Pancreas (tissue), 10 donors: ENCODE measurements around the gene TAF9. TPM values are rescaled to one million over a fixed set of nuclear protein-coding genes. Genes with fewer than 3 reads are reported as not detected.

ENCODE experiments used
- ATAC-seq, 4 donors: fragments of 200-7000 bp; cut with Tn5 transposase; one replicate each; pipeline versions ENCODE4 v1.8.0 to v1.9.1; 2020; ENCODE audit warnings: mild to moderate bottlenecking in 4 of 4, moderate library complexity in 4 of 4
- DNase-seq, 6 donors: peaks; one replicate each; pipeline ENCODE4 v3.0.0-alpha.2; 2020
- FAIRE-seq: peaks from 2 replicates; lab custom pipeline; 2012; peaks lifted over from hg19 to GRCh38; lab: Jason Lieb, UNC
- H3K27ac ChIP-seq, 4 donors: fragments of 200-600 bp; sonication (generic); 1 replicate in 3 of 4; 2 replicates in 1 of 4; pipeline versions ENCODE4 v1.5.0 to v1.8.0; 2020
- H3K27me3 ChIP-seq, 4 donors: fragments of 200-600 bp; one replicate each; pipeline ENCODE4 v1.8.0; 2021
- H3K36me3 ChIP-seq, 3 donors: fragments of 200-600 bp; sonication (generic) in 1 of 3; one replicate each; pipeline versions ENCODE4 v1.5.0 to v1.8.0; 2020 to 2021
- H3K4me1 ChIP-seq, 3 donors: fragments of 200-600 bp; one replicate each; pipeline ENCODE4 v1.8.0; 2021
- H3K4me3 ChIP-seq, 4 donors: fragments of 200-600 bp; sonication (generic) in 2 of 4; one replicate each; pipeline versions ENCODE4 v1.5.0 to v1.8.0; 2020 to 2021
- H3K9me3 ChIP-seq, 4 donors: fragments of 200-600 bp; one replicate each; pipeline ENCODE4 v1.8.0; 2021
- WGBS, 2 donors: extraction: QIAGEN DNeasy Blood & Tissue Kit; methylation state at CpG; one replicate each; pipeline ENCODE4 v1.1.7; 2013; 5-methylcytosine and 5-hydroxymethylcytosine counted together
- intact Hi-C, 3 donors: fragments of 100-400 bp; cut with DNase I; formaldehyde crosslinking; loops; one replicate each; pipeline versions ENCODE4 v1.11.1 to v1.14.2; 2022
- polyA plus RNA-seq, 2 donors: library from polyadenylated mRNA; stranded (reverse); fragments of 200-250 nt; gene quantifications; one replicate each; pipeline ENCODE4 v1.2.3, GENCODE V29; 2013
- total RNA-seq, 6 donors: library from RNA; stranded (reverse); fragmentation: NEBNext Ultra II Directional in 4 of 6; extraction: Animal tissue kit (Norgen Biotek cat#: 25700) in 4 of 6; gene quantifications; one replicate each; pipeline versions ENCODE4 v1.2.1 to v1.2.4, GENCODE V29; 2021 to 2023
- TF ChIP-seq, protein P1 (sequence below), 4 donors: fragments of 200-600 bp; sonication (generic) in 3 of 4; IDR thresholded peaks; one replicate each; pipeline versions ENCODE4 v1.5.0 to v1.8.0; 2021; ENCODE audit warnings: antibody characterized with exemption in 4 of 4
- donor health status: healthy with polysubstance abuse.
- donor health status: DM: no; HTN: no; CAD: no; lungs with moderate emphysema.
- donor health status: DM: no; HTN: no; CAD: no.
- donor health status: control.
- donor health status: control.
- donor health status: Bipolar disorder and iron deficiency.
- donor health status: DM: yes; HTN: yes; CAD: no.
- donor health status: DM: no; HTN: no; CAD: no.
- donor health status: DM: no; HTN: no; CAD: no.
- donor health status: DM: yes; HTN: yes; CAD: no.

Gene TAF9
- total and polyA plus RNA-seq, 8 donors: 15.6 to 34.8 (median 24.8) TPM

DNA sequence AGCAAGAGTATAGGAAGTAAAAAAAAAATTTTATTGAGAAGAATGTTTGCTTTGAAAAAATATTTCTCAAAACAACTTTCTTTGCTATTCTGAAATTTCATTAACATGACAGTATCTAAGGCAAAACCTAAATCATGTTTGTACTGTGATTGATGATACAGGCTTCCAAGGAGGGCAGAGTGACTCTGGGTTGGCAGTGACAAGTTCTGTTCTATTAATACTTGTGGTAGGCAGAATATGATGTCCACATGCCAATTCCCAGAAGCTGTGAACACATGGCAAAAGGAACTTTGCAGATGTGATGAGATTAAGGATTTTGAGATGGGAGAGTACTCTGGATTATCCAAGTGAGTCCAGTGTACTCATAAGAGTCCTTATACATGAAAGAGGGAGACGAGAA, 53.3 kb downstream of the TAF9 start:
- ATAC-seq (no peak), FAIRE-seq (no peak), DNase-seq (no peak)
- no peak overlapping the region for H3K4me3 ChIP-seq
- no peaks in the 10 kb centered on the region for H3K4me1 ChIP-seq
- peaks cover 0 to 17% (median 0%) of the 10 kb centered on the region in 3 donors for H3K36me3 ChIP-seq
- WGBS, 2 donors: 93 to 95% methylated on average over 1 of the region's 1 CpG
- intact Hi-C loops: no loop called here
- TF ChIP-seq, protein P1, sequence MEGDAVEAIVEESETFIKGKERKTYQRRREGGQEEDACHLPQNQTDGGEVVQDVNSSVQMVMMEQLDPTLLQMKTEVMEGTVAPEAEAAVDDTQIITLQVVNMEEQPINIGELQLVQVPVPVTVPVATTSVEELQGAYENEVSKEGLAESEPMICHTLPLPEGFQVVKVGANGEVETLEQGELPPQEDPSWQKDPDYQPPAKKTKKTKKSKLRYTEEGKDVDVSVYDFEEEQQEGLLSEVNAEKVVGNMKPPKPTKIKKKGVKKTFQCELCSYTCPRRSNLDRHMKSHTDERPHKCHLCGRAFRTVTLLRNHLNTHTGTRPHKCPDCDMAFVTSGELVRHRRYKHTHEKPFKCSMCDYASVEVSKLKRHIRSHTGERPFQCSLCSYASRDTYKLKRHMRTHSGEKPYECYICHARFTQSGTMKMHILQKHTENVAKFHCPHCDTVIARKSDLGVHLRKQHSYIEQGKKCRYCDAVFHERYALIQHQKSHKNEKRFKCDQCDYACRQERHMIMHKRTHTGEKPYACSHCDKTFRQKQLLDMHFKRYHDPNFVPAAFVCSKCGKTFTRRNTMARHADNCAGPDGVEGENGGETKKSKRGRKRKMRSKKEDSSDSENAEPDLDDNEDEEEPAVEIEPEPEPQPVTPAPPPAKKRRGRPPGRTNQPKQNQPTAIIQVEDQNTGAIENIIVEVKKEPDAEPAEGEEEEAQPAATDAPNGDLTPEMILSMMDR (IDR thresholded peaks at IDR 0.05): no peak
- no peaks in the 10 kb centered on the region for H3K9me3 ChIP-seq
- H3K27ac ChIP-seq: no peak overlapping the region
- H3K27me3 ChIP-seq: no peaks in the 10 kb centered on the region

Other genes with a start within 250 kb of the TAF9 start
- 1 to 10 TPM; 1.4 to 3.3 (median 3.2) TPM for gene CCNB1, start 202.4 kb downstream of the TAF9 start, total RNA-seq
- 1 to 10 TPM; 1.3 to 2.3 TPM for gene CCNB1, start 202.4 kb downstream of the TAF9 start, polyA plus RNA-seq
- gene CENPH, start 179.9 kb downstream of the TAF9 start, total RNA-seq: 1 to 10 TPM in 3 of 6 donors, under 1 TPM in 3; 0.28 to 1.2 (median 0.99) TPM
- gene CENPH, start 179.9 kb downstream of the TAF9 start, polyA plus RNA-seq: 1 to 10 TPM in 1 of 2 donors, under 1 TPM in 1; 0.95 to 1.4 TPM
- 10 to 100 TPM in 3 of 6 donors, 1 to 10 TPM in 3; 6.2 to 13.6 (median 10.2) TPM for gene CDK7, start 134.6 kb downstream of the TAF9 start, total RNA-seq
- 10 to 100 TPM in 1 of 2 donors, 1 to 10 TPM in 1; 8.9 to 11.4 TPM for gene CDK7, start 134.6 kb downstream of the TAF9 start, polyA plus RNA-seq
- gene CCDC125, start 36.7 kb downstream of the TAF9 start, total RNA-seq: 10 to 100 TPM in 1 of 6 donors, 1 to 10 TPM in 5; 4.2 to 10.9 (median 6.3) TPM
- 1 to 10 TPM; 3.2 to 3.4 TPM for gene CCDC125, start 36.7 kb downstream of the TAF9 start, polyA plus RNA-seq
- gene AK6, start within 50 bp of the TAF9 start, total RNA-seq: 10 to 100 TPM in 4 of 6 donors, 1 to 10 TPM in 2; 8.4 to 16.3 (median 13.0) TPM
- gene AK6, start within 50 bp of the TAF9 start, polyA plus RNA-seq: 10 to 100 TPM; 27.3 to 28.5 TPM
- gene RAD17, start 298 bp upstream of the TAF9 start, total RNA-seq: 10 to 100 TPM in 5 of 6 donors, 1 to 10 TPM in 1; 8.0 to 15.3 (median 11.3) TPM
- 10 to 100 TPM in 1 of 2 donors, 1 to 10 TPM in 1; 9.5 to 16.8 TPM for gene RAD17, start 298 bp upstream of the TAF9 start, polyA plus RNA-seq
- gene MARVELD2, start 45.6 kb upstream of the TAF9 start, total RNA-seq: 10 to 100 TPM; 15.5 to 34.7 (median 21.0) TPM
- gene MARVELD2, start 45.6 kb upstream of the TAF9 start, polyA plus RNA-seq: 1 to 10 TPM; 4.0 to 5.6 TPM
- 100 to 1,000 TPM in 1 of 6 donors, 10 to 100 TPM in 5; 38.5 to 107 (median 44.7) TPM for gene OCLN, start 123.3 kb upstream of the TAF9 start, total RNA-seq
- 10 to 100 TPM; 10.9 to 12.9 TPM for gene OCLN, start 123.3 kb upstream of the TAF9 start, polyA plus RNA-seq
- gene GTF2H2C, start 190.7 kb upstream of the TAF9 start, total RNA-seq: 10 to 100 TPM in 5 of 6 donors, 1 to 10 TPM in 1; 9.4 to 15.6 (median 13.4) TPM
- gene GTF2H2C, start 190.7 kb upstream of the TAF9 start, polyA plus RNA-seq: 10 to 100 TPM; 13.3 TPM